ENCODE data around the gene TNRC18. TPM values are rescaled to one million over a fixed set of nuclear protein-coding genes. Genes with fewer than 3 reads are reported as not detected.
A peak's percentile ranks its signal among the peaks of the same experiment; 100 is the strongest.
"Not testable (repeated sequence)": the region's sequence is repeated elsewhere in the genome, so short reads cannot be mapped to it uniquely, and the experiment has no call there.

The TNRC18 gene
- 128 and 159 TPM in 2 replicates for total RNA-seq (2021)
- percentile 83 among the genes with signal in this experiment for Bru-seq, nascent RNA
- percentile 79 among the genes with signal in this experiment for BruChase-seq, experiment 1, labeled RNA remaining after a 2-hour chase
- percentile 87 among the genes with signal in this experiment for BruChase-seq, experiment 2, labeled RNA remaining after a 6-hour chase
- long read RNA-seq, partial matches to known transcripts: 22 of 48 reads
- long read RNA-seq, other reads (novel, unspliced or antisense): 26 of 48 reads

GRCh38 chr7:5423306-5423975 lies at the start of gene TNRC18:
TNRC18 (minus strand) TSS chr7:5423834; CDS start chr7:5421246, 2,588 bp downstream.
- Histone ChIP-seq H3F3A (ENCODE audit: insufficient read depth, low read depth) (peaks cover 46% of the 10 kb centered on the region), H3K4me2 (peak within 1 kb of the TSS; percentile 97), H3K27me3 (ENCODE audit: insufficient read depth, low read depth) (no peaks in the 10 kb centered on the region), H3K4me3 (peak within 1 kb of the TSS; percentile 96), H3K27ac (peak within 1 kb of the TSS; percentile 94), H3K79me2 (ENCODE audit: low read depth) (peaks cover 93% of the 10 kb centered on the region), H4K20me1 (ENCODE audit: insufficient read depth) (no peaks in the 10 kb centered on the region), H2AFZ (peak within 1 kb of the TSS; percentile 90), H3K9me2 (ENCODE audit: insufficient read depth) (no peaks in the 10 kb centered on the region), H3K4me1 (replicated peaks; ENCODE audit: insufficient read depth) (peaks cover 10% of the 10 kb centered on the region), H3K36me3 (ENCODE audit: low read depth) (no peaks in the 10 kb centered on the region), H3K9me3 (ENCODE audit: insufficient read depth, low read depth) (no peaks in the 10 kb centered on the region)
- BruUV-seq (replicated peaks): no TSS peak
- TF ChIP-seq CTCF (conservative IDR thresholded peaks at IDR 0.05) (no peak), EZH2 (IDR thresholded peaks at IDR 0.05; ENCODE audit: low read depth) (no peak)
- no peak for DNase-seq
- CTCF ChIA-PET: no interaction called here
- POLR2A ChIA-PET (ENCODE audit: unreplicated experiment): interaction anchor here (0.5 to 0.9 kb wide), 3 partner anchors 26 to 859 kb away, joined by 4 to 14 read pairs (median 7); no protein-coding TSS in a partner anchor
- intact Hi-C loops (cut with micrococcal nuclease; ENCODE audit: unreplicated experiment): no loop called here

- BruUV-seq (replicated peaks): no TSS peak
- H3K4me3 ChIP-seq: no peak overlapping the region
- no peak for DNase-seq
- H3K36me3 ChIP-seq (ENCODE audit: low read depth): no peaks in the 10 kb centered on the region
- H3K4me2 ChIP-seq: no peak overlapping the region
- ChIA-PET POLR2A (ENCODE audit: unreplicated experiment) (no interaction called here), CTCF (no interaction called here)
- no peaks in the 10 kb centered on the region for H3K79me2 ChIP-seq (ENCODE audit: low read depth)
- no peaks in the 10 kb centered on the region for H3K4me1 ChIP-seq (replicated peaks; ENCODE audit: insufficient read depth)
- H3K27me3 ChIP-seq (ENCODE audit: insufficient read depth, low read depth): no peaks in the 10 kb centered on the region
- H4K20me1 ChIP-seq (ENCODE audit: insufficient read depth): peaks cover 4% of the 10 kb centered on the region; the same call in 1 of the 2 replicates
- H3K9me2 ChIP-seq (ENCODE audit: insufficient read depth): no peaks in the 10 kb centered on the region
- TF ChIP-seq CTCF (conservative IDR thresholded peaks at IDR 0.05) (no peak), EZH2 (IDR thresholded peaks at IDR 0.05; ENCODE audit: low read depth) (no peak)
- intact Hi-C loops (cut with micrococcal nuclease; ENCODE audit: unreplicated experiment): no loop called here
- H3K9me3 ChIP-seq (ENCODE audit: insufficient read depth, low read depth): no peaks in the 10 kb centered on the region
- H2AFZ ChIP-seq: no peak overlapping the region
- no peak overlapping the region for H3K27ac ChIP-seq
- peaks cover 6% of the 10 kb centered on the region; the same call in 1 of the 2 replicates for H3F3A ChIP-seq (ENCODE audit: insufficient read depth, low read depth)
Measured at GRCh38 chr7:5472432-5473315, 49.0 kb upstream of the TNRC18 start.

- intact Hi-C loops (cut with micrococcal nuclease; ENCODE audit: unreplicated experiment); H3F3A ChIP-seq (ENCODE audit: insufficient read depth, low read depth); DNase-seq; H3K9me2 ChIP-seq (ENCODE audit: insufficient read depth); H4K20me1 ChIP-seq (ENCODE audit: insufficient read depth); H3K27ac ChIP-seq; H3K27me3 ChIP-seq (ENCODE audit: insufficient read depth, low read depth); H3K9me3 ChIP-seq (ENCODE audit: insufficient read depth, low read depth); H3K4me1 ChIP-seq (replicated peaks; ENCODE audit: insufficient read depth); CTCF ChIA-PET; POLR2A ChIA-PET (ENCODE audit: unreplicated experiment); H3K36me3 ChIP-seq (ENCODE audit: low read depth); BruUV-seq (replicated peaks); H3K4me2 ChIP-seq; H2AFZ ChIP-seq; H3K79me2 ChIP-seq (ENCODE audit: low read depth); H3K4me3 ChIP-seq: not testable (repeated sequence)
Measured at GRCh38 chr7:5471623-5472022, 48.0 kb upstream of the TNRC18 start.
